ES-I3 (cell line): Measurements from ENCODE around the gene NMUR1.

Experiments used
- H3K36me3 ChIP-seq: 2 replicates; pipeline ENCODE4 v1.6.1; 2013; ENCODE audit warnings: mild to moderate bottlenecking, low read length, control low read depth, moderate library complexity; ENCODE audit not compliant: insufficient read depth
- H3K4me1 ChIP-seq: 2 replicates; pipeline ENCODE4 v1.6.1; 2013; ENCODE audit warnings: mild to moderate bottlenecking, control low read depth, low read length; ENCODE audit not compliant: insufficient read depth
- H3K9ac ChIP-seq: 2 replicates; pipeline ENCODE4 v1.6.1; 2013; ENCODE audit warnings: low read depth, mild to moderate bottlenecking, low read length, moderate library complexity
- H3K9me3 ChIP-seq: 2 replicates; pipeline ENCODE4 v1.6.1; 2013; ENCODE audit warnings: mild to moderate bottlenecking, low read length, moderate library complexity; ENCODE audit not compliant: control insufficient read depth, insufficient read depth

The NMUR1 gene

DNA sequence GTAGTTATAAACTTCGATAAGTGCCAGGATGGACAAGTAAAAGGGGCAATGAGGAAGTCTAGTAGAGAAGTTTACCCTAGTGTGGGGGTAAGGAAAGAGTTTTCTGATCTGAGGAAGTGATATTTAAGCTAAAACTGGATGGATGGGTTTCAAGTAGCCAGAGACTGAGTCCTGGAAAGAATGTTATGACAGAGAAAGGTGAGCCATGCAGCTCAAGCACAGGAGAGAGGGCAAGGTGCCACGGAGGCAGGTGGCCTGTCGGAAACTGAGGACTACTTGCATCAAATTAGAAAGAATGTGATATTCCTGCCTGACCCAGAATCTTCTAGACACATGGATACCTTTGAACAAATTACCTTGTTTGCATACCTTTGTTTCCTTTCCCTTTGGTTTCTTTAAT is 26.5 kb downstream of the NMUR1 start:
- H3K36me3 ChIP-seq: no peaks in the 10 kb centered on the region
- H3K9me3 ChIP-seq: no peaks in the 10 kb centered on the region
- no peak overlapping the region for H3K9ac ChIP-seq
- H3K4me1 ChIP-seq: no peaks in the 10 kb centered on the region

DNA sequence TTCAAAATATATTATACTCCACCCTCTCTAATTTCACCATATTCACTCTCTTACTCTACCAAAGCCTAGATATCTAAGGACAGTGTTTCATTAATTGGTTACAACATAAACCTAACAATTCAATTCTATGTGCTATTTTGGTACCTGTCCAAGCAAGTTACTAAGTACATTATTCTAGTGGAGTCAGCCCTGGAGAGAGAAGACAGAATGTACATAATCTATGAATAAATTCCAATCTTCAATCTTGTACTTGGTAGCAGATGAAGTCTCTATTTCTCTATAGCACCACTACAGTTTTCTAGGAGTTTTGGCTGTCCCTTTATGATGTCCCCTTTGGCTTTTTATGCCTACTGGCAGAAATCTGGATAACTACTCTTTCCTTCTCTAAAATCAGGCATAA is 27.6 kb downstream of the NMUR1 start:
- H3K9ac ChIP-seq: no peak overlapping the region
- no peaks in the 10 kb centered on the region for H3K4me1 ChIP-seq
- H3K9me3 ChIP-seq: no peaks in the 10 kb centered on the region
- no peaks in the 10 kb centered on the region for H3K36me3 ChIP-seq

DNA sequence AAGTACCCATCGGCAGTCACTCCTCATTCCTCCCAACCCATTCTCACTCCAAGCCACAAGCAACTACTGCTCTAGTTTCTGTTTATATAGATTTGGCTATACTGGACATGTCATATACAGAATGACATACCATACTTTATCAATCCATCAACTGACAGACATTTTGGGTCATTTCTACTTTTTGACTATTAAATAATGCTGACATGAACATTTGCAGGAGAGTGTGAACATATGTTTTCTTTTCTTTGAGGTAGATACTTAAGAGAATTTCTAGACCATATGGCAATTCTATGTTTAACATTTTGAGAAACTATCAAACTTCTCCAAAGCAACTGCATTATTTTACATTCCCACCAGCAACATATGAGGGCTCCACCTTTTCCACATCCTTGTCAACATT is 32.6 kb downstream of the NMUR1 start:
- no peaks in the 10 kb centered on the region for H3K36me3 ChIP-seq
- H3K9ac ChIP-seq: no peak overlapping the region

DNA sequence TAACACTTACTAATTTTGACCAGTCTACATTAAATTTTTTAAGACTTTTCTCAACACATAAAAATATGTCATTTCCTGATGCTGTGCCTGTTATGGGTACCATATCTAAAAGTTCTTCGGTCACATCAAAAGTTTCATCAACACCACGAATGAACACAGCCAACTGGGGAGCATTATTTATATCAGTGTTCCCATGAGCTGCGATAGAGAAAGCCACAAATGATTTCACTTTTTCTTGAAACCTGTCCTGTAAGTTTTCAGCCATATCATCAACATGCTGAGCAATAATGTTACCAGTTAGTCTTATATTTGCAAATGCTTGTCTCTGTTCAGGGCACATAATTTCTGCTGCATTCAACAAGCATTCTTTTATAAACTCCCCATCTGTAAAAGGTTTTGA is 35.6 kb downstream of the NMUR1 start:
- Histone ChIP-seq H3K4me1 (no peaks in the 10 kb centered on the region), H3K9me3 (no peaks in the 10 kb centered on the region), H3K9ac (no peak overlapping the region), H3K36me3 (no peaks in the 10 kb centered on the region)

More for the DNA sequence above, 32.6 kb downstream of the NMUR1 start:
- Histone ChIP-seq H3K9me3 (no peaks in the 10 kb centered on the region), H3K4me1 (no peaks in the 10 kb centered on the region)

DNA sequence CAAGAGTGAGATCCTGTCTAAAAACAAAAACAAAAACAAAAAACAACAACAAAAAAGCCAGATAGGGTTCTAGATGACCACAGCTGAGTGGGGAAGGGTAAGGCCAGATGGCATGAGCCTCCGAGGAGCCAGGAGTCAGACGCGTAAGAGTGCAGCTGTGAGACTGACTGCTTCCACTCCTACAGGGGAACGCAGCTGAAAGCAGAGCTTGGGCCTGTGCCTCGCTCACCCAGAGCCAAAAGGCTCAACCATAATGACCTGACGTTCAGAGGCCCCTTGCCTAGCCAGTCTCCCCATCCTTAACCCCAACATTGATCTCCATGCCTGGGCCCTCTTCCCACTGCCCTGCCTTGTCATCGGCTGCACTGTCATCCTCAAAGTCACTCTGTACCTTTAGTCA is 39.4 kb downstream of the NMUR1 start:
- no peaks in the 10 kb centered on the region for H3K36me3 ChIP-seq
- H3K9ac ChIP-seq: no peak overlapping the region
- no peaks in the 10 kb centered on the region for H3K9me3 ChIP-seq
- H3K4me1 ChIP-seq: no peaks in the 10 kb centered on the region

DNA sequence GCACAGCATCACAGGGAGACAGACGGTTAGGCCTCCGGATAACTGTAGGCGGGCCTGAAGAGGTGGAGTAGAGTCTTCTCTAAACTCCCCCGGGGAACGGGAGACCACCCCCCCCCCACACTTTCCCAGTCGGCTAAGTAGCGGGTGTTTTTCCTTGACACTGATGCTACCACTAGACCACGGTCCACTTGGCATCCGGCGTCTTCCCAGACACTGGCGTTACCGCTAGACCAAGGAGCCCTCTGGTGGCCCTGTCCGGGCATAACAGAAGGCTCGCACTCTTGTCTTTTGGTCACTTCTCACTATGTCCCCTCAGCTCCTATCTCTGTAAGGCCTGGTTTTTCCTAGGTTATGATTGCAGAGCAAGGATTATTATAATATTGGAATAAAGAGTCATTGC is 40.3 kb downstream of the NMUR1 start:
- H3K4me1 ChIP-seq: no peaks in the 10 kb centered on the region
- no peaks in the 10 kb centered on the region for H3K36me3 ChIP-seq
- H3K9ac ChIP-seq: no peak overlapping the region
- H3K9me3 ChIP-seq: no peaks in the 10 kb centered on the region

DNA sequence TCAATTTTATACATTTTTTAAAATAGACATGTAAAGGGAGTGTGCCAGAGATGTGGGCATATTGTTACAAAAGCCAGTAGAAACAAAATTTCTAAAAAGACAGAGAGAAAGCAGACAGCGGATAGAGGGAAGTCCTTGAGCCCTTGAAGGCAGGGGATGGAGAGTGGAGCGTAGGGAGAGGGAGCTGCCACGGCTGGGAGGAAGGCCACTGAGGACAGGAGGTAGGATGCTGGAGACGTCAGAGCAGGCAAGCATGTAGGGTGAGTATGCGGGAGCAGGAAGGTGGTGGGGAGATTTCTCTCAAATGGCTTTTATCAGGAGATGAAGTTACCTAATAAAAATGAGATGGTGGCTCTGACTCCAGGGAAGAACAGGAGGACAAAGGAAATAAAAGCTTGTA is 41.9 kb downstream of the NMUR1 start:
- Histone ChIP-seq H3K9me3 (no peaks in the 10 kb centered on the region), H3K4me1 (no peaks in the 10 kb centered on the region), H3K9ac (no peak overlapping the region), H3K36me3 (no peaks in the 10 kb centered on the region)

DNA sequence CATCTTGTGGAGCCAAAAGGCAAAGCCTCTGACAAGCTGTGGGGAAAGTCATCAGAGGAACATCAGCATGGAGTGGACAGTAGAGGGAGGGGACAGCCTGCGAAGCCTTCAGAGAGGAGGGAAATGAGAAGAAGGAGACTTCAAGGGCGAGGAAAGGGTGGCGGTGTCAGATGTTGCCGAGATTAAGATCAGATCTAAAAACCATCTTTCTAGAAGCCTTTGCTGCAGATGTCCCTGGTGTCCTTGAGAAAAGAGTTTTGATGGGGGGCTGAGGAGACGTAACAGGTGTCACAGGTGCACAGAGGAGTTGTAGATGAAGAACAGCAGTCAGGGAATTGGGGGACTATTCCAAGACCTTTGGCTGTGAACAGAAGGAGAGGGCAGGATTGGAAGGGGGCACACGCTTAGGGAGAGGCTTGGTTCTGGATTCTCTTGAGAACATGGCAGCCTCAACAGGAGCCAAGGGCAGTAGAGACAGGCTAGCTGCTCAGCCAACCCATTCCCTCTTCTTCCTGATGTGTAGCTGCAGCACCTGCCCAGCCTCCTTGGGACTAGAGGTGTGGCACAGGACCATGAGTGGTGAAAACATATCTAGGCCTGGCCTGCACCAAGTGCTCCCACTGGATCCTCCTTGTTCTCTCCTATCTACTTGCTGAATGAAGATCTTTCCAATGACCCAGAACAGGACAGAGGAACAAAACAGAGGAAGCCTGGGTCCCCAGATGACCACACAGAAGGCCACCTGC is 43.2 kb downstream of the NMUR1 start:
- H3K36me3 ChIP-seq: no peaks in the 10 kb centered on the region
- no peaks in the 10 kb centered on the region; the same call in 1 of the 2 replicates for H3K4me1 ChIP-seq
- H3K9ac ChIP-seq: no peak overlapping the region
- H3K9me3 ChIP-seq: no peaks in the 10 kb centered on the region

DNA sequence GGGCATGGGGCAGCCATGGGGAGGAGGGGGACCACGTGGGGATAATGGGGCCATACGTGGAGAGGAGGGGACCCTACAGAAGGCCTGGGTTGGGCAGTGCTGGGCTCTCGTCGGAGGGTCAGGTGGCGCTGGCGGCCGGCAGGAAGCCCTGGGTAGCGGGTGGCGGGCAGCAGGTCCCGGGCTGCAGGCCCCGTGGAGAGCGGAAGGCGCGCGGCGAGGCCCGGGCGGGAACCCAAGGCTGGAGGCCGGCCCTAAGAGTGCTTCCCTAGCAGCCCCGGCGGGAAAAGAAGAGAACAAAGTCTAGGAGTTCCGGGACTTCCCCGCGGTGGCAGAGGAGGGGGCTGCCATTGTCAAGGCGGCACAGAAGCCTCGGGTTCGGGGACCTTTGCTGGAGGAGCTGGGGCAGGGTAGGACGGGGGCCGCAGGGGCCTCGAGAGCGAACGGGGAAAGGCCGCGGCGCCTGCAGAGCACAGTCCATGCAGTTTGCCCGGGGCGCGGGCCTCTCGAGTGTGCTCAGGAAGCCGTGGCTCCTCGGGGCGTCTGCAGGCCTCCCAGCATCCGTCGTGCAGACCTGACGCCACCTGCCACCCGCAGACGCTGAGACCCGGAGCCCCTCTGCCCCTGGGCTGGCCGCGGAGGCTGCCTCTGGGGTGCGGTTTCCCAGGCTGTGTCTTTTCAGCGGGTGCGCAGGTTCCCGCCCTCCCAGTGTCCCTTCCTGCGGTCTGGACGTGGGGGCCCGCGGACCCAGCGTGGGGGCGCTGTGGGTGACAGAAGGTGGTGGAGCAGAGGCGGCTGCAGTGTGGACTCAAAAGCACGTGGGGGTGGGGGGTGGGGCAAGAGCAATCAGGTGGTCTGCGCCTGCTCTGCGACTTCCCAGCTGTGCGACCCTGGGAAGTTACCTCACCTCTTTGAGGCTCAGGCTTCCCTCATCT is 46.6 kb downstream of the NMUR1 start:
- H3K9ac ChIP-seq: peak overlapping the region; percentile 22; the same call in 1 of the 2 replicates
- no peaks in the 10 kb centered on the region; the same call in 1 of the 2 replicates for H3K4me1 ChIP-seq
- no peaks in the 10 kb centered on the region for H3K9me3 ChIP-seq
- no peaks in the 10 kb centered on the region for H3K36me3 ChIP-seq

DNA sequence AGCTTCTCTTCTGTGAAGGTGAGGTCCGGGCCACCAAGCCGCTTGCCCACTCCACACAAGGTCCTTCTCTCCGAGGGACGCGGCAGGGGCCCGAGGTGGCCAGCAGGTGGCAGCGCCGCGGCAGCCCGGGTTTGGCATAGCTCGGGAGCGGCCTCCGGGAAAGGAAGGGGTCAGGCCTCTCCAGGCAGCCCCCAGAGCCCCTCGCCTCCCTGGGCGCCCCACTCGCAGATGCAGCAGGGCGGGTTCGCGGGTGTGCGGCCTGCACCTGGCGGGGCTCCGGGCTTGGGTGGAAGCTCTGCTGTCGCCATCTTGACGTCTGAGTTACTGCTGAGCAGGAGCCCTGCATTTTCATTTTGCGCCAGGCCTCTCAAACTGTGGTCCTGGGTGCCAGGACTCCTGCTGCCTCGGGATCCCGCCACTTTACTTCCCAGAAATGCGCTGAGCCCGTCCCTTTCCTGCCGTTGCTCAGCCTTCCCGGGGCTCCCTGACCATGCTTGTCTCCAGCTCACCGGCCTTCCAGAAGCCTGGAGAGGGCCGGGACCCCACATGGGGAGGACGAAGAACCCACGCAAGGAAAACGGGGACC is 47.3 kb downstream of the NMUR1 start:
- H3K36me3 ChIP-seq: no peaks in the 10 kb centered on the region
- H3K4me1 ChIP-seq: no peaks in the 10 kb centered on the region; the same call in 1 of the 2 replicates
- H3K9ac ChIP-seq: peak overlapping the region; percentile 22; the same call in 1 of the 2 replicates
- H3K9me3 ChIP-seq: no peaks in the 10 kb centered on the region

DNA sequence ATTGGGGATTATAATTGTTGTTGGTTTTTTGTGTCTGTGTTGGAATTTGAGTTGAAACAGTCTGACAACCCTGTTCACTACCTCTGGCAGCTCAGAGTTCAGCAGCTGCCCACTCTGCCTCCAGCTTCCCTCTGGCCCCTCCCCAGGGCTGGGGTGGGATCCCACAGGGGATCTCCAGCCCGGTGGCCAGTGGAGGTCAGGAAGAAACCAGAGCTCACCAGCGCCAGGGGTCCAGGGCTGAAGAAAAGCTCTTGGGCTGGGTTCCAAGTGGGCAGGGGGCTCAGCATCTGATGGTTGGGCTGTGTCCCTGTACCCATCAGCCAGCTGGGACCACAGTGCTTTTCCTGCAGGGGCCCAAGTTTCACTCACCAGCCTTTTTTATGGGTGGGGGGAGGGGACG is 49.5 kb downstream of the NMUR1 start:
- Histone ChIP-seq H3K9ac (no peak overlapping the region), H3K9me3 (no peaks in the 10 kb centered on the region), H3K4me1 (no peaks in the 10 kb centered on the region; the same call in 1 of the 2 replicates), H3K36me3 (no peaks in the 10 kb centered on the region)

DNA sequence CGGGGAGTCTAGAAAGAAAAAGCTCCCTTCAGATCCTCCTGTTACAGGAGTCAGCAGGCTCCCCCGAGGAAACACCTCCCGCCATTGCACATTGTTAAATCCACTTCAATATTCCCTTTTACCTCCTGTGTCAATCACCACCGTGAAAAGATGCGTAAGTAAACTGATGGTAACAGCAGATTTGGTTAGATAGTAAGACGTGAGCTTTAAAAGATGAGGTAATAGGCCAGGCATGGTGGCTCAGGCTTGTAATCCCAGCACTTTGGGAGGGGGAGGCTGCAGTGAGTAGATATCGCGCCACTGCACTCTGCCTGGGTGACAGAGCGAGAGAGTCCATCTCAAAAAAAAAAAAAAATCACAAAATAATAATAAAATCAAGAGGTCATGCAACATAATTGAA is 50.8 kb downstream of the NMUR1 start:
- no peak overlapping the region for H3K9ac ChIP-seq
- H3K36me3 ChIP-seq: no peaks in the 10 kb centered on the region
- no peaks in the 10 kb centered on the region for H3K9me3 ChIP-seq
- no peaks in the 10 kb centered on the region; the same call in 1 of the 2 replicates for H3K4me1 ChIP-seq

DNA sequence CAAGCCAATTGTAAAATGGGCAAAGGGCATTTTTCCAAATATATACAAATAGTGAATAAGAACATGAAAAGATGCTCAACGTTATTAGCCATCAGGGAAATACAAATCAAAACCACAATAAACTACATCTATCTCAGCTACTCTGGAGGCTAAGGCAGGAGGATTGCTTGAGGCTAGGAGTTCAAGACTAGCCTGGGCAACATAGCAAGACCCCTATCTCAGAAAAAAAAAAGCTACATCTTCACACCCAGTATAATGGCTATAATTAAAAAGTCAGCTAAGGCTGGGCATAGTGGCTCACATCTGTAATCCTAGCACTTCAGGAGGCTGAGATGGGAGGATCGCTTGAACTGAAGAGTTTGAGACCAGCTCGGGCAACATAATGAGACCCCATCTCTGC is 53.3 kb downstream of the NMUR1 start:
- Histone ChIP-seq H3K9ac (no peak overlapping the region), H3K9me3 (no peaks in the 10 kb centered on the region), H3K36me3 (no peaks in the 10 kb centered on the region), H3K4me1 (no peaks in the 10 kb centered on the region; the same call in 1 of the 2 replicates)

DNA sequence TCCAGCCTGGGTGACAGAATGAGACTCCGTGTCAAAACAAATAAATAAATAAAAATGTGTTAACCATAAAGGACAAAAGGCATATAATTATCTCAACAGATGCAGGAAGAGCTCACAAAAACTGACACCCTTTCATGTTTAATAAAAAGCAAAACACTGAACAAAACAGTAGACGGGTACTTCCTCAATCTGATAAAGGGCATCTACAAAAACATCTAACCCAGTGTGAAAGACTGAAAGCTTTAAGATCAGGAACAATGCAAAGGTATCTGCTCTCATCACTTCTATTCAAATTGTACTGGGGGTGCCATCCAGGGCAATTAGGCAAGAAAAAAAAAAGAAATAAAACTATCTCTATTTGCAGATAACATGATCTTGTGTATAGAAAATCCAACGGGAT is 54.3 kb downstream of the NMUR1 start:
- H3K9ac ChIP-seq: no peak overlapping the region
- H3K9me3 ChIP-seq: no peaks in the 10 kb centered on the region
- H3K4me1 ChIP-seq: no peaks in the 10 kb centered on the region; the same call in 1 of the 2 replicates

More for the DNA sequence above, 54.3 kb downstream of the NMUR1 start:
- no peaks in the 10 kb centered on the region for H3K36me3 ChIP-seq
